SU-DHL-6 (cell line): ENCODE results near the gene DUSP12.
A peak's percentile ranks its signal among the peaks of the same experiment; 100 is the strongest.

Source experiments
- H2AFZ ChIP-seq: fragments of 200-600 bp; sonication (generic); 2 replicates; pipeline ENCODE4 v1.6.1; 2014; ENCODE audit warnings: low read depth, mild to moderate bottlenecking, moderate library complexity, mixed read lengths, antibody characterized with exemption, low read length; ENCODE audit not compliant: severe bottlenecking
- H3F3A ChIP-seq: fragments of 200-600 bp; shearing (Covaris generic); 2 replicates; pipeline ENCODE4 v1.6.0; 2016; ENCODE audit warnings: antibody characterized with exemption, mild to moderate bottlenecking; ENCODE audit not compliant: insufficient read depth
- H3K27ac ChIP-seq: fragments of 200-600 bp; sonication (generic); 2 replicates; pipeline ENCODE4 v1.5.1; 2016; ENCODE audit warnings: low read depth, mild to moderate bottlenecking, low read length, moderate library complexity, mixed read lengths
- H3K27me3 ChIP-seq: fragments of 200-600 bp; sonication (generic), shearing (Covaris generic); 2 replicates; pipeline ENCODE4 v1.6.0; 2014; ENCODE audit warnings: mild to moderate bottlenecking, low read length
- H3K36me3 ChIP-seq: fragments of 200-600 bp; sonication (generic); 2 replicates; pipeline ENCODE4 v1.6.1; 2014; ENCODE audit warnings: mild to moderate bottlenecking, low read length, mixed read lengths
- H3K4me2 ChIP-seq: fragments of 300-600, 200-600 bp; shearing (Covaris generic), sonication (generic); 2 replicates; pipeline ENCODE4 v1.6.0; 2014; ENCODE audit warnings: low read length, low read depth, mild to moderate bottlenecking; ENCODE audit not compliant: poor library complexity, severe bottlenecking
- H3K4me3 ChIP-seq: fragments of 200-600 bp; sonication (generic); 2 replicates; pipeline ENCODE4 v1.5.1; 2014; ENCODE audit warnings: antibody characterized with exemption, low read length, mild to moderate bottlenecking, mixed read lengths; ENCODE audit not compliant: insufficient read depth, poor library complexity, severe bottlenecking
- H3K79me2 ChIP-seq: fragments of 200-600 bp; sonication (generic); 2 replicates; pipeline ENCODE4 v1.6.1; 2014; ENCODE audit warnings: mild to moderate bottlenecking, low read length, moderate library complexity; ENCODE audit not compliant: insufficient read depth
- H3K9ac ChIP-seq: fragments of 200-600 bp; sonication (generic); 2 replicates; pipeline ENCODE4 v1.7.0; 2014; ENCODE audit warnings: mild to moderate bottlenecking, low read length
- H3K9me2 ChIP-seq: fragments of 200-600 bp; sonication (generic); replicated peaks from 2 replicates; pipeline ENCODE4 v1.6.1; 2014; ENCODE audit warnings: low read length; ENCODE audit not compliant: insufficient read depth
- H3K9me3 ChIP-seq: fragments of 200-600 bp; sonication (generic); 2 replicates; pipeline ENCODE4 v1.6.1; 2014; ENCODE audit warnings: low read length, mixed read lengths; ENCODE audit not compliant: insufficient read depth
- H4K20me1 ChIP-seq: fragments of 200-600 bp; sonication (generic); 2 replicates; pipeline ENCODE4 v1.6.1; 2014; ENCODE audit warnings: low read depth, mild to moderate bottlenecking, antibody characterized with exemption, low read length, moderate library complexity, mixed read lengths
- EZH2phosphoT487 ChIP-seq: fragments of 200-600 bp; sonication (generic), shearing (Covaris generic); conservative IDR thresholded peaks from 2 replicates; pipeline ENCODE4 v1.6.1; 2018; ENCODE audit warnings: mild to moderate bottlenecking, antibody characterized with exemption, low read length, moderate library complexity, mixed read lengths
- TF ChIP-seq, protein P1 (sequence below): fragments of 200-600 bp; sonication (generic); IDR thresholded peaks from one replicate; pipeline ENCODE4 v1.5.1; 2017; ENCODE audit warnings: antibody characterized with exemption, mild to moderate bottlenecking, low read length, moderate library complexity; ENCODE audit not compliant: insufficient read depth, poor library complexity, severe bottlenecking

Gene DUSP12

DNA sequence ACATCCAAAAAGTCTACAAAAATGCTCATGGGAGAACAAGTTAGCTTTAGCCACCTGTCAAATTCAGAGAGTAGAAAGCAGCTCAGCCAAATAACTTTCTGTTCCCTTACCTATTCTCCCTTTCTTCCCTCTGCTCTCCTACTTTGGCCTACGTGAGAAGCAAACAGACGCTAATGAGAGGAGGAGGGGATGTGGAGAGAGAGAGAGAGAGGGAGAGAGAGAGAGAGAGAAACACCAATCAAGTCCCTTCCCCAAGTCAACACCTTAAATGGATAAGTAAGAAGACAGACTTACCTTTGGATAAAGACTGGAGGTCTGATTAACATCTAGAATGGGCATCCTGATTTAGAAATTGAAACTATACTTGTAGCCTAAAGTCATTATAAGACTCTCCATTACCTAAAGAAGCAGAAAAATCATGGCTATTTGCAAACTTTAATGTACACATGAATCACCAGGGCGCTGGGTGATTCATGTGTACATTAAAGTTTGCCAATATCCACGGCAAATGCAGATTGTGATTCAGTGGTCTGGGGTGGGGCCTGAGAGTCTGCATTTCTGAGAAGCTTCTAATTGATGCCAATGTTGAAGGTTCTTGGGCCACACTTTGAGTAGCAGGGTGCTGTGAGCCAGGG, 13.1 kb upstream of the DUSP12 start:
- no peaks in the 10 kb centered on the region for H4K20me1 ChIP-seq
- H3F3A ChIP-seq = peaks cover 6% of the 10 kb centered on the region; the same call in 1 of the 2 replicates
- H3K36me3 ChIP-seq = no peaks in the 10 kb centered on the region
- no peak overlapping the region for H3K9ac ChIP-seq
- H3K79me2 ChIP-seq = no peaks in the 10 kb centered on the region
- no peak overlapping the region for H3K27ac ChIP-seq
- H3K9me3 ChIP-seq = no peaks in the 10 kb centered on the region
- H3K27me3 ChIP-seq = no peaks in the 10 kb centered on the region
- H3K9me2 ChIP-seq = no peaks in the 10 kb centered on the region
- TF ChIP-seq EZH2phosphoT487 = no peak
- TF ChIP-seq, protein P1, sequence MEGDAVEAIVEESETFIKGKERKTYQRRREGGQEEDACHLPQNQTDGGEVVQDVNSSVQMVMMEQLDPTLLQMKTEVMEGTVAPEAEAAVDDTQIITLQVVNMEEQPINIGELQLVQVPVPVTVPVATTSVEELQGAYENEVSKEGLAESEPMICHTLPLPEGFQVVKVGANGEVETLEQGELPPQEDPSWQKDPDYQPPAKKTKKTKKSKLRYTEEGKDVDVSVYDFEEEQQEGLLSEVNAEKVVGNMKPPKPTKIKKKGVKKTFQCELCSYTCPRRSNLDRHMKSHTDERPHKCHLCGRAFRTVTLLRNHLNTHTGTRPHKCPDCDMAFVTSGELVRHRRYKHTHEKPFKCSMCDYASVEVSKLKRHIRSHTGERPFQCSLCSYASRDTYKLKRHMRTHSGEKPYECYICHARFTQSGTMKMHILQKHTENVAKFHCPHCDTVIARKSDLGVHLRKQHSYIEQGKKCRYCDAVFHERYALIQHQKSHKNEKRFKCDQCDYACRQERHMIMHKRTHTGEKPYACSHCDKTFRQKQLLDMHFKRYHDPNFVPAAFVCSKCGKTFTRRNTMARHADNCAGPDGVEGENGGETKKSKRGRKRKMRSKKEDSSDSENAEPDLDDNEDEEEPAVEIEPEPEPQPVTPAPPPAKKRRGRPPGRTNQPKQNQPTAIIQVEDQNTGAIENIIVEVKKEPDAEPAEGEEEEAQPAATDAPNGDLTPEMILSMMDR = no peak
- H2AFZ ChIP-seq = no peak overlapping the region
- no peak overlapping the region for H3K4me2 ChIP-seq
- H3K4me3 ChIP-seq = no peak overlapping the region

- H3K36me3 ChIP-seq = no peaks in the 10 kb centered on the region
Observed at GRCh38 chr1:161737625-161738024, 12.0 kb upstream of the DUSP12 start.

GRCh38 chr1:161738627-161739287, 10.8 kb upstream of the DUSP12 start:
- TF ChIP-seq, protein P1 = peak; percentile 59
- no peak for TF ChIP-seq EZH2phosphoT487
- no peaks in the 10 kb centered on the region for H4K20me1 ChIP-seq
- H3K4me3 ChIP-seq = no peak overlapping the region
- no peaks in the 10 kb centered on the region for H3K36me3 ChIP-seq
- no peaks in the 10 kb centered on the region for H3K79me2 ChIP-seq
- H3K9me3 ChIP-seq = no peaks in the 10 kb centered on the region
- no peaks in the 10 kb centered on the region for H3K9me2 ChIP-seq
- H3K27me3 ChIP-seq = no peaks in the 10 kb centered on the region
- no peak overlapping the region for H3K4me2 ChIP-seq
- H3K9ac ChIP-seq = peak overlapping the region; percentile 11; the same call in 1 of the 2 replicates
- H3K27ac ChIP-seq = no peak overlapping the region
- H3F3A ChIP-seq = peaks cover 6% of the 10 kb centered on the region; the same call in 1 of the 2 replicates
- H2AFZ ChIP-seq = no peak overlapping the region

More at GRCh38 chr1:161737625-161738024, 12.0 kb upstream of the DUSP12 start:
- Histone ChIP-seq H2AFZ (no peak overlapping the region), H3K27ac (no peak overlapping the region), H3K9me3 (no peaks in the 10 kb centered on the region), H3K27me3 (no peaks in the 10 kb centered on the region), H3K9me2 (no peaks in the 10 kb centered on the region), H3K4me3 (no peak overlapping the region), H3K4me2 (no peak overlapping the region), H3F3A (peaks cover 6% of the 10 kb centered on the region; the same call in 1 of the 2 replicates), H3K79me2 (no peaks in the 10 kb centered on the region), H4K20me1 (no peaks in the 10 kb centered on the region), H3K9ac (no peak overlapping the region)
- no peak for TF ChIP-seq EZH2phosphoT487
- TF ChIP-seq, protein P1 = no peak
